ENCODE measurements around the gene DMAC2. TPM values are rescaled to one million over a fixed set of nuclear protein-coding genes. Genes with fewer than 3 reads are reported as not detected.

DMAC2 gene
- total RNA-seq, 1 experiment from 2014 or later: 77.6 TPM

- CTCF ChIA-PET: interaction anchor here (0.6 to 2.2 kb wide), 14 partner anchors 8 to 132 kb away, joined by 3 to 19 read pairs (median 4); partner anchors contain the start of genes B9D2, DMAC2 and TMEM91
- Mint-ChIP-seq H3K4me3 (no peak overlapping the region), H3K36me3 (peaks cover 21% of the 10 kb centered on the region), H3K4me1 (peaks cover 21% of the 10 kb centered on the region), H3K27ac (no peak overlapping the region; the same call in 1 of the 2 replicates), H3K9me3 (no peaks in the 10 kb centered on the region), H3K27me3 (ENCODE audit: low read depth) (no peaks in the 10 kb centered on the region; the same call in 1 of the 2 replicates)
- DNase-seq (ENCODE audit: low spot score): no peak
- POLR2A ChIA-PET: interaction anchor here (1.7 kb wide), 1 partner anchor 8 kb away, joined by 11 read pairs; the partner anchor contains the start of gene DMAC2
- TF ChIP-seq SMAD4 (CRISPR knock-in tag; IDR thresholded peaks at IDR 0.05) (no peak), PREB (CRISPR knock-in tag; IDR thresholded peaks at IDR 0.05; ENCODE audit: borderline replicate concordance) (no peak), TCF7 (CRISPR knock-in tag; IDR thresholded peaks at IDR 0.05; ENCODE audit: low read depth) (no peak)
- ATAC-seq: no peak
Measured at GRCh38 chr19:41431426-41432386, 8.0 kb downstream of the DMAC2 start.

GRCh38 chr19:41430922-41431321 is 8.8 kb downstream of the DMAC2 start:
- ATAC-seq: no peak
- Mint-ChIP-seq H3K27ac (no peak overlapping the region), H3K9me3 (no peaks in the 10 kb centered on the region), H3K4me1 (peaks cover 21% of the 10 kb centered on the region), H3K4me3 (no peak overlapping the region), H3K27me3 (ENCODE audit: low read depth) (no peaks in the 10 kb centered on the region; the same call in 1 of the 2 replicates), H3K36me3 (peaks cover 15% of the 10 kb centered on the region)
- TF ChIP-seq E2F5 (CRISPR knock-in tag; IDR thresholded peaks at IDR 0.05) (no peak), USF1 (CRISPR knock-in tag; IDR thresholded peaks at IDR 0.05) (no peak), HMGXB4 (CRISPR knock-in tag; IDR thresholded peaks at IDR 0.05) (no peak), ATF3 (CRISPR knock-in tag; conservative IDR thresholded peaks at IDR 0.05) (no peak), TEAD1 (CRISPR knock-in tag; IDR thresholded peaks at IDR 0.05) (no peak), ATF1 (CRISPR knock-in tag; IDR thresholded peaks at IDR 0.05) (no peak), ZNF232 (CRISPR knock-in tag; IDR thresholded peaks at IDR 0.05) (no peak), NFATC4 (CRISPR knock-in tag; IDR thresholded peaks at IDR 0.05) (no peak), FOXP4 (CRISPR knock-in tag; IDR thresholded peaks at IDR 0.05) (no peak), JAZF1 (CRISPR knock-in tag; IDR thresholded peaks at IDR 0.05) (no peak), ZNF425 (CRISPR knock-in tag; conservative IDR thresholded peaks at IDR 0.05) (no peak), GTF2I (CRISPR knock-in tag; conservative IDR thresholded peaks at IDR 0.05) (no peak), ZNF219 (CRISPR knock-in tag; IDR thresholded peaks at IDR 0.05; ENCODE audit: borderline replicate concordance) (no peak), ZNF671 (CRISPR knock-in tag; IDR thresholded peaks at IDR 0.05) (no peak), STAT6 (CRISPR knock-in tag; conservative IDR thresholded peaks at IDR 0.05; ENCODE audit: low read depth) (no peak), NR3C1 (CRISPR knock-in tag; conservative IDR thresholded peaks at IDR 0.05; ENCODE audit: low read depth) (no peak), MAX (CRISPR knock-in tag; IDR thresholded peaks at IDR 0.05) (no peak)
- ChIA-PET CTCF (interaction anchor here (1.0 to 2.2 kb wide), 9 partner anchors 9 to 132 kb away, joined by 3 to 19 read pairs (median 8); partner anchors contain the start of genes B9D2, DMAC2 and TMEM91), POLR2A (interaction anchor here (1.7 kb wide), 1 partner anchor 9 kb away, joined by 11 read pairs; the partner anchor contains the start of gene DMAC2)
- DNase-seq (ENCODE audit: low spot score): no peak
